HEK293 (cell line): ENCODE data around the gene CLEC16A.

Experiments used
- GLIS1 ChIP-seq: fragments of 450-650 bp; formaldehyde crosslinking; IDR thresholded peaks from 2 replicates; pipeline ENCODE4 v1.5.1; 2016; ENCODE audit warnings: missing biosample characterization, missing genetic modification characterization
- MYNN ChIP-seq: fragments of 450-650 bp; formaldehyde crosslinking; IDR thresholded peaks from 2 replicates; pipeline ENCODE4 v1.5.1; 2016; ENCODE audit warnings: missing biosample characterization, missing genetic modification characterization, borderline replicate concordance
- YY1 ChIP-seq: fragments of 450-650 bp; formaldehyde crosslinking; IDR thresholded peaks from 2 replicates; pipeline ENCODE4 v1.5.1; 2018; ENCODE audit warnings: missing biosample characterization, missing genetic modification characterization
- ZNF645 ChIP-seq: fragments of 450-650 bp; formaldehyde crosslinking; IDR thresholded peaks from 2 replicates; pipeline ENCODE4; 2016; ENCODE audit warnings: missing biosample characterization, missing genetic modification characterization
- TF ChIP-seq, protein P1 (sequence below): fragments of 450-650 bp; formaldehyde crosslinking; IDR thresholded peaks from 2 replicates; pipeline ENCODE4 v1.5.1; 2016; ENCODE audit warnings: missing biosample characterization, missing genetic modification characterization

- TF ChIP-seq YY1 (tag by site-specific recombination) (peak; percentile 89), ZNF645 (tag by site-specific recombination) (no peak), MYNN (tag by site-specific recombination) (no peak), GLIS1 (tag by site-specific recombination) (0 out of 2 replicates have a peak, but pooled peaks have one; percentile 15)
- TF ChIP-seq, protein P1, sequence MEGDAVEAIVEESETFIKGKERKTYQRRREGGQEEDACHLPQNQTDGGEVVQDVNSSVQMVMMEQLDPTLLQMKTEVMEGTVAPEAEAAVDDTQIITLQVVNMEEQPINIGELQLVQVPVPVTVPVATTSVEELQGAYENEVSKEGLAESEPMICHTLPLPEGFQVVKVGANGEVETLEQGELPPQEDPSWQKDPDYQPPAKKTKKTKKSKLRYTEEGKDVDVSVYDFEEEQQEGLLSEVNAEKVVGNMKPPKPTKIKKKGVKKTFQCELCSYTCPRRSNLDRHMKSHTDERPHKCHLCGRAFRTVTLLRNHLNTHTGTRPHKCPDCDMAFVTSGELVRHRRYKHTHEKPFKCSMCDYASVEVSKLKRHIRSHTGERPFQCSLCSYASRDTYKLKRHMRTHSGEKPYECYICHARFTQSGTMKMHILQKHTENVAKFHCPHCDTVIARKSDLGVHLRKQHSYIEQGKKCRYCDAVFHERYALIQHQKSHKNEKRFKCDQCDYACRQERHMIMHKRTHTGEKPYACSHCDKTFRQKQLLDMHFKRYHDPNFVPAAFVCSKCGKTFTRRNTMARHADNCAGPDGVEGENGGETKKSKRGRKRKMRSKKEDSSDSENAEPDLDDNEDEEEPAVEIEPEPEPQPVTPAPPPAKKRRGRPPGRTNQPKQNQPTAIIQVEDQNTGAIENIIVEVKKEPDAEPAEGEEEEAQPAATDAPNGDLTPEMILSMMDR (tag by site-specific recombination): peak; percentile 43; the same call in 1 of the 2 replicates
Measured at GRCh38 chr16:10944249-10945064, at the start of gene CLEC16A.
